CD4-positive, CD25-positive, alpha-beta regulatory T cell (primary cell): ENCODE data around the gene PTPRG. TPM values are rescaled to one million over a fixed set of nuclear protein-coding genes. Genes with fewer than 3 reads are reported as not detected.

ENCODE experiments used
- ATAC-seq, 2 donors: fragments of 150-1000 bp; cut with Tn5 transposase; one replicate each; pipeline ENCODE4 v1.10.0; 2021; ENCODE audit warnings: low read depth in 2 of 2, moderate number of reproducible peaks in 2 of 2, moderate library complexity in 1 of 2
- DNase-seq, 3 donors: peaks; one replicate each; pipeline versions ENCODE4 v3.0.0 to v3.0.0-alpha.2; 2012 to 2022; ENCODE audit warnings: mixed read lengths in 1 of 3
- H3K27ac ChIP-seq: one replicate; pipeline ENCODE4 v1.7.0; 2013; ENCODE audit warnings: mild to moderate bottlenecking, low read length; ENCODE audit not compliant: insufficient read depth, poor library complexity, severe bottlenecking
- H3K27me3 ChIP-seq: one replicate; pipeline ENCODE4 v1.7.0; 2013; ENCODE audit warnings: low read length; ENCODE audit not compliant: control insufficient read depth, insufficient read depth
- H3K36me3 ChIP-seq: one replicate; pipeline ENCODE4 v1.7.0; 2013; ENCODE audit warnings: mild to moderate bottlenecking, low read length, moderate library complexity; ENCODE audit not compliant: control insufficient read depth, insufficient read depth
- H3K4me1 ChIP-seq: 2 replicates; pipeline ENCODE4 v1.7.0; 2013; ENCODE audit warnings: mild to moderate bottlenecking, low read length; ENCODE audit not compliant: insufficient read depth, control insufficient read depth, poor library complexity, severe bottlenecking
- H3K4me3 ChIP-seq: one replicate; pipeline ENCODE4 v1.7.0; 2013; ENCODE audit warnings: low read depth, mild to moderate bottlenecking, low read length, moderate library complexity
- H3K9me3 ChIP-seq, 2 experiments: 1 replicate in 1 of 2; 2 replicates in 1 of 2; pipeline ENCODE4 v1.7.0; 2013; ENCODE audit warnings: low read length in 2 of 2, mild to moderate bottlenecking in 1 of 2, moderate library complexity in 1 of 2; ENCODE audit not compliant: control insufficient read depth in 2 of 2
- H3K27ac Mint-ChIP-seq, 3 donors: one replicate each; pipeline ENCODE4 v1.8.0; 2020 to 2022; ENCODE audit warnings: mild to moderate bottlenecking in 3 of 3, mixed read lengths in 3 of 3, moderate library complexity in 2 of 3
- H3K27me3 Mint-ChIP-seq: one replicate; pipeline ENCODE4 v1.8.0; 2022; ENCODE audit warnings: mild to moderate bottlenecking, mixed read lengths
- H3K36me3 Mint-ChIP-seq: one replicate; pipeline ENCODE4 v1.8.0; 2020; ENCODE audit warnings: mixed read lengths
- H3K4me1 Mint-ChIP-seq, 4 donors: one replicate each; pipeline ENCODE4 v1.8.0; 2020 to 2022; ENCODE audit warnings: mixed read lengths in 4 of 4, mild to moderate bottlenecking in 1 of 4
- H3K4me3 Mint-ChIP-seq, 4 donors: one replicate each; pipeline ENCODE4 v1.8.0; 2020 to 2022; ENCODE audit warnings: mild to moderate bottlenecking in 4 of 4, mixed read lengths in 4 of 4, moderate library complexity in 3 of 4
- H3K9me3 Mint-ChIP-seq, 7 donors: one replicate each; pipeline ENCODE4 v1.8.0; 2020 to 2022; ENCODE audit warnings: mixed read lengths in 7 of 7, mild to moderate bottlenecking in 3 of 7, moderate library complexity in 2 of 7
- polyA plus RNA-seq, 4 donors: library from polyadenylated mRNA; unstranded; fragments of 300-500 nt; fragmentation: Illumina TruSeq; gene quantifications; one replicate each; pipeline ENCODE4 v1.2.3, GENCODE V29; 2021
- total RNA-seq: library from RNA; stranded (reverse); gene quantifications from one replicate; pipeline ENCODE4 v1.2.3, GENCODE V29; 2022

PTPRG gene
- total and polyA plus RNA-seq, 5 donors from 2014 or later: not detected

DNA sequence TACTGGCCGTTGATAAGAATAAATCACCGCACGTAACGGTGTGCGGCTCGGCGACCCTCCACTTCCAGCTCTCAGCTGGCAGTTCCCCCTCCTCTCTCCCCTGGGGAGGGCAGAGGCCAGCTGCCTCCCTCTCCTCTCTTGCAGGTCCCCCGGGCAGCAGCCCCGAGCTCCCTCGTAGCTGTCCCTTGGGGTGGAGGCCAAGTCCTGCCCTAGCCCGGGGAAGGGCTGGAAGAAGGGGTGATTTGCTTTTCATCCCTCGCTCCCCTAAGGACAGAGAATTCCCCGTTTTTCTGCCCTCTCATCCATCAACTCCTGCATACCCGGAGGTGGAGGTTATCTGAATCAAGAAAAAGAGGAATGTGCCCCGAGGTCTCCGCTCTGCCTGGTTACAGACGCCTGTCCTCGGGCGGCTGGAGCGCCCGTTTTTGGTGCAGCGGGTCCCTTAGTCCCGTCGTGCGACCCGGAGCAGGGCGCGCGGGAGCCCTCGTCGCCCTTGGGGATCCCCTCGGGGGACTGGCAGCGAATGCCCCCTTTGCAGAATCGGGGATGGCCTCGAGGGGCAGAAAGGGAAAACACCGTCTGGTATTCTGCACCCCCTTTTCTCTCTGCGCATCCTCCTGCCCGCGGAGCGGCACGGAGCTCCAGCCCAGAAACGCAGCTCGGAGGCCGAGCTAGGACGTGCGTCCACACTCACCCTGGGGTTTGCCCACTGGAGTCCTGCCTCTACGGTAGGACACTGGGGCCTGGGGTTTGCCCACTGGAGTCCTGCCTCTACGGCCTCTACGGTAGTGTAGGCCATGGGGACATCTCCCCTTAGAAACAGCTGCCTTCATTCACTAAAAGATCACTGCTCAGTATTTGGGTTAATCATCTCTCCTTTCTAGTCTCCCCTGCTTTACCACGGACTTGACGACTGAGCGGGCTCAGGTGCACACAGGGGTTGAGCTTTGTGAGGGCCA lies 2.2 kb downstream of the PTPRG start:
- H3K4me1 Mint-ChIP-seq: peaks cover 0 to 7% (median 0%) of the 10 kb centered on the region in 4 donors
- ATAC-seq: no peak
- DNase-seq: no peak
- peak overlapping the region in 2 of 4 donors; percentile 22 to 66 for H3K4me3 Mint-ChIP-seq
- Histone ChIP-seq H3K4me3 (no peak overlapping the region), H3K36me3 (no peaks in the 10 kb centered on the region), H3K27me3 (peaks cover 3% of the 10 kb centered on the region), H3K27ac (no peak overlapping the region), H3K9me3 (no peaks in the 10 kb centered on the region), H3K4me1 (peaks cover 15% of the 10 kb centered on the region)
- H3K36me3 Mint-ChIP-seq: no peaks in the 10 kb centered on the region
- H3K27ac Mint-ChIP-seq: no peak overlapping the region
- peaks cover 61% of the 10 kb centered on the region for H3K27me3 Mint-ChIP-seq
- peaks cover 0 to 4% (median 0%) of the 10 kb centered on the region in 7 donors for H3K9me3 Mint-ChIP-seq

DNA sequence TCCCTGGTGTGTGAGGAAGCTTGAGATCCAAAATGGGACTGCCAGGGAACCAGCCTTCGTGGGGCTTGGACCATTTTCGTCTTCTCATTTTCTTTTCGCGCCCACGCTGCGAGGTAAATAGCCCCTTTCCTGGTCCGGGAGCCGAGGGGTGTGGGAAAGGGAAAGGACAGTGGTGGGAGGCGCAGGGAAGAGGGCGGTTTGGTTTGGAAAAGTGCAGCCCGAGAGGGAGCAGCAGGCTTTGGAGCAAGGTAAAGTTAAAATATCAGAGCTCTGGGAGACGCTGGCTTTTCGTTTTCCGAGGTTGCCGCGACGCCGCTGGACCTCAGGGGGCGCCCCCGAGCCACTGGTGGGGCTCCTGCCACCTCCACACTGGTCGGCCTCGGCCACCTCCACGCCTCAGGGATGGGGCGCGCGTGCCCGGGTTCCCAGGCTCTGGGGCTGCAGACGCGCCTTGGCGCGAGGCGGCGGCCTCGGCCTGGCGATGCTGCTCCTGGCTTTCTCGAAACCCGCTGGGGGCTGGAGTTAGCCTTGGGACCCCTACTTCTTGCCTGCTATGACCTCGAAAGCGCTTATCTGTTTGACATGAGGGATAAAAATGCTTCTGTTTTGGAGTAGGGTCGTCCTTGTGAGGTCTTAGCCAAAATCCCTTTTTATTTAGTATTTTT lies 3.2 kb downstream of the PTPRG start:
- H3K27me3 ChIP-seq: no peaks in the 10 kb centered on the region
- Mint-ChIP-seq H3K27me3 (peaks cover 52% of the 10 kb centered on the region), H3K36me3 (no peaks in the 10 kb centered on the region), H3K4me1 (peaks cover 0 to 7% (median 0%) of the 10 kb centered on the region in 4 donors), H3K9me3 (peaks cover 0 to 3% (median 0%) of the 10 kb centered on the region in 7 donors), H3K4me3 (peak overlapping the region in 1 of 4 donors; percentile 66), H3K27ac (no peak overlapping the region)
- ATAC-seq (no peak), DNase-seq (no peak)
- no peak overlapping the region for H3K27ac ChIP-seq
- H3K4me3 ChIP-seq: no peak overlapping the region
- no peaks in the 10 kb centered on the region for H3K9me3 ChIP-seq
- peaks cover 15% of the 10 kb centered on the region for H3K4me1 ChIP-seq
- no peaks in the 10 kb centered on the region for H3K36me3 ChIP-seq

DNA sequence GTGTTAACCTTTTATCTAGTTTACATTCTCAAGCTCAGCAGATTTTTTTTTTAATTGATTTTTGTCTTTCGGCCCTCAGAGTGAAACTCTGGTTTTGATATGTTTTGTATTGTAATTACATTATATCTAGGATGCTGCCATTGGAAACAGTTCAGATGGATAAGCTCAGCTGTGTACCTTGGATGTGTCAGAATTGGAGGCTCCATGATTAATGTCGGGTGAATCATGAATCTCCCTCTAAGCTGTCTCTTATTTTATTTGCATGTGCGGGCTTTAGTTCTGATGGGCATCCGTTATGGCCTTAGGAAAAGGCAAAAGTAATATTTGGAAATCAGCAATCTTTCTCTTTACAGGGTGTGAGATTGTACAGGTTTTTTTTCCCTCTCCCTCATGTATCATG lies 4.2 kb downstream of the PTPRG start:
- H3K36me3 Mint-ChIP-seq: no peaks in the 10 kb centered on the region
- H3K9me3 Mint-ChIP-seq: no peaks in the 10 kb centered on the region
- Histone ChIP-seq H3K9me3 (no peaks in the 10 kb centered on the region), H3K27ac (no peak overlapping the region), H3K27me3 (no peaks in the 10 kb centered on the region), H3K4me1 (peaks cover 12% of the 10 kb centered on the region), H3K36me3 (no peaks in the 10 kb centered on the region), H3K4me3 (no peak overlapping the region)
- H3K27me3 Mint-ChIP-seq: peaks cover 44% of the 10 kb centered on the region
- H3K27ac Mint-ChIP-seq: no peak overlapping the region
- no peak for ATAC-seq
- no peak for DNase-seq
- H3K4me1 Mint-ChIP-seq: peaks cover 0 to 3% (median 0%) of the 10 kb centered on the region in 4 donors
- H3K4me3 Mint-ChIP-seq: peak overlapping the region in 1 of 4 donors; percentile 80

DNA sequence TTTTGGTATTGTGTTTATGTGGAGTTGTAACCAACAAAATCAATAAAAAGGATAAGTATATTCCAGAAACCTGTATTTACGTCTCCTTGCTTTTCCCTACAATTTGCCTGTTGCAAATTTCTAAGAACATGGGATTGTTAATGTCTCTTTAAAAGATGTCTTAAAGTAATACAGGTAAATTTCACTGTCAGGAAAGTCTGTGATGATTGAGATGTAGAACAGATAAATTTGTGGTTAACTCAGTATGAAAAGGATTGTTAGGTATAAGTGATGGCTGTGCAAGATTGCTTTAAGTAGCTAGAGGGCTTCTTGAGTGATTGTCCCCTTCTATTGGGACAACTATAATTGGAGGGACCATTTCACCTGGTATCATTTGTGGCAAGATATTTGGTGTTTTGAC lies 6.8 kb downstream of the PTPRG start:
- Mint-ChIP-seq H3K4me1 (no peaks in the 10 kb centered on the region), H3K27me3 (peaks cover 31% of the 10 kb centered on the region), H3K9me3 (peaks cover 0 to 3% (median 0%) of the 10 kb centered on the region in 7 donors), H3K36me3 (no peaks in the 10 kb centered on the region), H3K4me3 (no peak overlapping the region), H3K27ac (no peak overlapping the region)
- H3K4me3 ChIP-seq: no peak overlapping the region
- H3K36me3 ChIP-seq: no peaks in the 10 kb centered on the region
- peaks cover 3% of the 10 kb centered on the region for H3K4me1 ChIP-seq
- DNase-seq: no peak
- no peaks in the 10 kb centered on the region for H3K9me3 ChIP-seq
- no peak overlapping the region for H3K27ac ChIP-seq
- ATAC-seq: no peak
- H3K27me3 ChIP-seq: no peaks in the 10 kb centered on the region

DNA sequence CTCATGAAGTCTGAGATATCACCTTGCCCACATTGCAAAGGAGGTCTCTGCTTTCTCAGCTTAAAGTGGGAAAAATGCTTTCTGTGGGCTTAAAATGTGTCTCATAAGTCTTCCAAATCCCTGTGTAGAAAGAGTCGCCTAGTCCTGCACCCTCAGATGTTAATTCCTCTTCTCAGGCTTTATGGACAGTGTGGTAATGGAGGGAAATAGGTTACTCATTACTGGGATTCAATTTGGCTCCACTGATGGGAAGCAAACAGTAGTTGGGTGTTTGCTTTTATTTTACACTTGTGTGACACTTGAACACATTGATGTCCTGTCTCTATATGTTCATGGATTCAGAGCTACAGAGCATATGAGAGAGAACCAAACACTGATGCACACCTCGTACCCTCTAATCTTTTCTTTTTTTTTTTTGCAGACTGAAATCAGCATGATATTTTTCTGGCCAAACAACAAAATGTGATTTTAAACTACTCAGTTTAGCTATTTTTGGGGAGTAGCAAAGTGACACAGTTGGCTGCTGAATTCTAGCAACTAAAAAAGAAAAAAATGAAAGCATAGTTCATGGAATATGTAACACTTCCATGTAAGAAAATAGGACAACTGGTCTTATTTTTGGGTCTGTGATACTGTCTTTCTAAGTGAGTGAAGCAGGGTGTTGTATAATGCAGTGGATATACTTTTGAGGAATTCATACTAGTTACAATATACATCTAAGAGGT lies 8.6 kb downstream of the PTPRG start:
- Mint-ChIP-seq H3K27ac (no peak overlapping the region), H3K27me3 (peaks cover 24% of the 10 kb centered on the region), H3K36me3 (no peaks in the 10 kb centered on the region), H3K4me3 (no peak overlapping the region), H3K9me3 (peaks cover 0 to 4% (median 0%) of the 10 kb centered on the region in 7 donors), H3K4me1 (no peaks in the 10 kb centered on the region)
- no peak overlapping the region for H3K27ac ChIP-seq
- no peaks in the 10 kb centered on the region for H3K4me1 ChIP-seq
- H3K9me3 ChIP-seq: no peaks in the 10 kb centered on the region
- H3K4me3 ChIP-seq: no peak overlapping the region
- ATAC-seq (no peak), DNase-seq (no peak)
- H3K36me3 ChIP-seq: no peaks in the 10 kb centered on the region
- no peaks in the 10 kb centered on the region for H3K27me3 ChIP-seq

DNA sequence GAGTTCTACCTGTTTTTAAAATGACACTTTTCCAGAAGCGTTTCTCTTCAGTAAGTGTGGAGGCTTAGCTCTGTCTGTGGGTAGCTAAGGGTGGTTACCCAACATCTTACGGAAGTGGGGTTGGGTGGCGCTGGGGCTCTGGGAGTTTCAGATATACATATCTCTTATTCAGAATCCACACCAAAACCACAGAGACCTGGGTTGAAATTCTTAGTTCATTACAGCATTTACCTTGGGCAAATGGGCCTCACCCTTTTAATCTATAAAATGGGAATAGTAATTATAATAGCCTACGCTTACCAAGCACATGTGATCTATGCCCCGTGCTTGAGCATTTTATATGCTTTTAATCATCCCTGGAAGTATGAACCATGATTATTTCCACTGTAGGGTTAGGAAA lies 9.4 kb downstream of the PTPRG start:
- H3K27me3 ChIP-seq: no peaks in the 10 kb centered on the region
- H3K27ac ChIP-seq: no peak overlapping the region
- H3K4me3 ChIP-seq: no peak overlapping the region
- no peaks in the 10 kb centered on the region for H3K9me3 ChIP-seq
- Mint-ChIP-seq H3K9me3 (peaks cover 0 to 4% (median 0%) of the 10 kb centered on the region in 7 donors), H3K36me3 (no peaks in the 10 kb centered on the region), H3K4me1 (no peaks in the 10 kb centered on the region), H3K27ac (no peak overlapping the region), H3K4me3 (no peak overlapping the region), H3K27me3 (peaks cover 16% of the 10 kb centered on the region)
- no peaks in the 10 kb centered on the region for H3K4me1 ChIP-seq
- ATAC-seq (no peak), DNase-seq (no peak)
- H3K36me3 ChIP-seq: no peaks in the 10 kb centered on the region

DNA sequence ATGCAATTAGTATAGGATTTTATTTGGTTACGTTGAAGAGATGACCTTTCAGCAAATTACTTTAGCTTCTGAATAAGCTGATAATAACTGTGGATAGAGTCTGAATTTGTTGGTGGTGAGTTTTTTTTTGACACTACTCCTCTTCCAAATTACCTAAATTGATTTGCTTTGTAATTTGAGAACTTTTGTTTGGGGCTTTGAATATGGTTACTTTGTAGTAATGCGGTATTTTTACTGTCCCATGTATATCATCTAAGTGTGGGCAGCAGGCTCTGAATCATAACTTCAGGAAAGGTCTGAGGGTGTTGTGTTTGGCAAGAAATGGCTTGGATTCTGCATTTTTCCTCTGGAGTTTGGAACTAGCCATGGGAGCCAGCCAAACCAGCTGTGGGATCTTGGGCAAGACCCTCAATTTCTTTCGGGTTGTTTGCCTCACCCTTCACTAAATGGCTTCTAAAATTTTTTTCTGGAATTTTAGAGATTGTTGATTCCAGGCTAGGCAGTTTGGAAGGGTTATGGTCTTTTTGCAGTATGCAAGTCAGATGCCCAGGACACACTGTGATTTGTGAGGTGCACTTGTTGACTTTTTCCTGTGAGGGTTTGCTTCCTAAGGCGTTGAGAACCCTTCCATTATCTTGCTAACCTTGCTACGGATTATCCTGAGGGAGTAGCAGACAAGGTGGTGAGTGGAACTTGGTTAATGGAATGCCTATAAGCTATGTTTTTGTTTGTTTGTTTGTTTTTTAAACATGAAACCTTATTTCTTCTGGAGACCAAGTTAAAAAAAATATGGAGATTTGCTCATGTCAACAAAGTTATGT lies 10.4 kb downstream of the PTPRG start:
- ATAC-seq (no peak), DNase-seq (no peak)
- Histone ChIP-seq H3K9me3 (no peaks in the 10 kb centered on the region), H3K27me3 (no peaks in the 10 kb centered on the region), H3K4me1 (no peaks in the 10 kb centered on the region), H3K36me3 (no peaks in the 10 kb centered on the region), H3K27ac (no peak overlapping the region), H3K4me3 (no peak overlapping the region)
- H3K27me3 Mint-ChIP-seq: peaks cover 10% of the 10 kb centered on the region
- no peak overlapping the region for H3K27ac Mint-ChIP-seq
- H3K36me3 Mint-ChIP-seq: no peaks in the 10 kb centered on the region
- no peak overlapping the region for H3K4me3 Mint-ChIP-seq
- H3K4me1 Mint-ChIP-seq: no peaks in the 10 kb centered on the region
- H3K9me3 Mint-ChIP-seq: peaks cover 0 to 4% (median 0%) of the 10 kb centered on the region in 7 donors
